HG03108 (cell line): ENCODE measurements around the gene MYH6.
"Not testable (repeated sequence)": the region's sequence is repeated elsewhere in the genome, so short reads cannot be mapped to it uniquely, and the experiment has no call there.

Experiments used
- ATAC-seq: cut with Tn5 transposase; IDR thresholded peaks from one replicate; pipeline ENCODE4 v1.9.1; 2021; ENCODE audit warnings: moderate library complexity; ENCODE audit not compliant: unreplicated experiment

The MYH6 gene

GRCh38 chr14:23415821-23416778, 8.0 kb upstream of the MYH6 start:
- ATAC-seq, result no peak

GRCh38 chr14:23414906-23415820, 7.1 kb upstream of the MYH6 start:
- ATAC-seq, result no peak

- no peak for ATAC-seq
These were observed 6.2 kb upstream of the MYH6 start for GRCh38 chr14:23414254-23414653.

- ATAC-seq, result no peak
These were observed 5.6 kb upstream of the MYH6 start for GRCh38 chr14:23413681-23414080.

- no peak for ATAC-seq
These were observed 3.8 kb upstream of the MYH6 start for GRCh38 chr14:23411563-23412525.

- no peak for ATAC-seq
These were observed 2.0 kb upstream of the MYH6 start for GRCh38 chr14:23409966-23410635.

GRCh38 chr14:23409475-23409874, 1.4 kb upstream of the MYH6 start:
- no peak for ATAC-seq

GRCh38 chr14:23408307-23408630, 196 bp upstream of the MYH6 start:
- no peak for ATAC-seq

GRCh38 chr14:23406725-23407355, 1.2 kb downstream of the MYH6 start:
- no peak for ATAC-seq

GRCh38 chr14:23406244-23406643, 1.8 kb downstream of the MYH6 start:
- ATAC-seq, result no peak

GRCh38 chr14:23405516-23406025, 2.5 kb downstream of the MYH6 start:
- ATAC-seq, result no peak

- no peak for ATAC-seq
These were observed 3.0 kb downstream of the MYH6 start for GRCh38 chr14:23405096-23405495.

GRCh38 chr14:23404331-23404900, 3.7 kb downstream of the MYH6 start:
- ATAC-seq, result no peak

- no peak for ATAC-seq
These were observed 4.2 kb downstream of the MYH6 start for GRCh38 chr14:23403908-23404307.

GRCh38 chr14:23403139-23403438, 5.0 kb downstream of the MYH6 start:
- ATAC-seq, result no peak

- ATAC-seq, result no peak
These were observed 5.6 kb downstream of the MYH6 start for GRCh38 chr14:23402296-23403138.

GRCh38 chr14:23401291-23401690, 6.8 kb downstream of the MYH6 start:
- ATAC-seq, result no peak

GRCh38 chr14:23400496-23401149, 7.5 kb downstream of the MYH6 start:
- not testable (repeated sequence) for ATAC-seq
